Testis (tissue), 2 donors: ENCODE measurements around the gene SMIM8.

Experiments used
- CTCF ChIP-seq, 3 experiments: fragments of 450-650 bp in 2 of 3; fragments of 200-600 bp in 1 of 3; sonication (generic) in 1 of 3; IDR thresholded peaks; one replicate each; pipeline ENCODE4 v1.5.1; 2016 to 2019; ENCODE audit warnings: antibody characterized with exemption in 3 of 3, mild to moderate bottlenecking in 2 of 3, moderate library complexity in 1 of 3
- POLR2A ChIP-seq: fragments of 450-650 bp; IDR thresholded peaks from one replicate; pipeline ENCODE4 v1.6.1; 2017; ENCODE audit warnings: antibody characterized with exemption, mild to moderate bottlenecking, moderate library complexity

- TF ChIP-seq POLR2A (no peak), CTCF (IDR thresholded peaks at IDR 0.05) (no peak)
These were observed 52.9 kb downstream of the SMIM8 start for GRCh38 chr6:87375315-87375714.
